K562 (cell line): Measurements from ENCODE around the gene CRYGA. TPM values are rescaled to one million over a fixed set of nuclear protein-coding genes. Genes with fewer than 3 reads are reported as not detected.

ENCODE experiments used
- CXXC5 ChIP-seq: fragments of 250-450 bp; sonication (Bioruptor Pico); IDR thresholded peaks from 2 replicates; pipeline ENCODE4 v1.8.0; 2022; ENCODE audit warnings: inconsistent platforms, mild to moderate bottlenecking, moderate library complexity
- ERF ChIP-seq: fragments of 450-650 bp; formaldehyde crosslinking; IDR thresholded peaks from 2 replicates; pipeline ENCODE4 v1.4.0; 2020; ENCODE audit warnings: mild to moderate bottlenecking, mixed read lengths
- ETV6 ChIP-seq, 3 experiments: fragments of 150-350 bp in 1 of 3; sonication (generic) in 1 of 3; formaldehyde crosslinking in 1 of 3; IDR thresholded peaks; 2 replicates each; pipeline versions ENCODE4 v1.6.1 to v1.8.0; 2014 to 2022; ENCODE audit warnings: borderline replicate concordance in 2 of 3, low read depth in 2 of 3, antibody characterized with exemption in 1 of 3, low read length in 1 of 3, mild to moderate bottlenecking in 1 of 3, missing genetic modification reagents in 1 of 3
- GATA2 ChIP-seq: sonication (generic); formaldehyde crosslinking; IDR thresholded peaks from 2 replicates; pipeline ENCODE4 v1.4.0; 2020; ENCODE audit warnings: mild to moderate bottlenecking, missing genetic modification reagents
- GTF2A2 ChIP-seq: IDR thresholded peaks from 2 replicates; pipeline ENCODE4 v1.6.1; 2016; ENCODE audit warnings: mild to moderate bottlenecking, missing genetic modification characterization, missing compliant biosample characterization
- NCOR1 ChIP-seq: fragments of 450-650 bp; IDR thresholded peaks from 2 replicates; pipeline ENCODE4 v1.6.1; 2016; ENCODE audit warnings: mild to moderate bottlenecking, moderate library complexity
- RBFOX2 ChIP-seq: fragments of 200-400 bp; formaldehyde crosslinking; IDR thresholded peaks from 2 replicates; pipeline ENCODE4 v1.6.1; 2017; ENCODE audit warnings: low read depth, mild to moderate bottlenecking, low read length, moderate library complexity
- SMAD3 ChIP-seq: fragments of 450-650 bp; formaldehyde crosslinking; conservative IDR thresholded peaks from 2 replicates; pipeline ENCODE4 v1.4.0; 2020; ENCODE audit warnings: mild to moderate bottlenecking
- SMAD4 ChIP-seq: fragments of 250-450 bp; sonication (Bioruptor Pico); conservative IDR thresholded peaks from 2 replicates; pipeline ENCODE4 v1.8.0; 2021; ENCODE audit warnings: inconsistent platforms, mild to moderate bottlenecking, moderate library complexity
- SMARCE1 ChIP-seq: fragments of 450-650 bp; IDR thresholded peaks from 2 replicates; pipeline ENCODE4 v1.7.1; 2016; ENCODE audit warnings: mild to moderate bottlenecking
- STAT5A ChIP-seq: IDR thresholded peaks from 2 replicates; pipeline ENCODE4 v1.6.1; 2012; ENCODE audit warnings: low read length, inconsistent platforms, borderline replicate concordance
- TAF9B ChIP-seq: fragments of 450-650 bp; IDR thresholded peaks from 2 replicates; pipeline ENCODE4 v1.6.1; 2018; ENCODE audit warnings: mild to moderate bottlenecking; ENCODE audit not compliant: partially characterized antibody
- ZNF121 ChIP-seq: sonication (generic); formaldehyde crosslinking; conservative IDR thresholded peaks from 2 replicates; pipeline ENCODE4 v1.8.0; 2022; ENCODE audit warnings: missing genetic modification reagents
- polyA plus RNA-seq, 8 experiments: library from polyadenylated mRNA; depleted of rRNA in 4 of 8; stranded (reverse) in 5 of 8; unstranded in 3 of 8; fragments of >200 nt; fragmentation: Nextera tagmentation in 2 of 8; fragmentation: Illumina TruSeq in 1 of 8; extraction: Ambion mirVana in 2 of 8; extraction: Trizol in 1 of 8; gene quantifications; 2 replicates each; pipeline versions ENCODE4 v1.2.1 to v1.2.3, GENCODE V29; 2011 to 2014; ENCODE audit warnings: inconsistent platforms in 1 of 8, missing spikeins in 1 of 8
- total RNA-seq, 7 experiments: library from RNA; depleted of rRNA in 6 of 7; stranded (reverse); fragments of >200 nt in 6 of 7; fragmentation: Illumina TruSeq in 2 of 7; extraction: Trizol in 2 of 7; gene quantifications; 2 replicates each; pipeline versions ENCODE4 v1.2.1 to v1.2.3, GENCODE V29; 2011 to 2021; ENCODE audit warnings: low replicate concordance in 1 of 7
- TF ChIP-seq, protein P1 (sequence below), 2 experiments: fragments of 450-650 bp in 1 of 2; sonication (generic) in 1 of 2; formaldehyde crosslinking in 1 of 2; IDR thresholded peaks; 2 replicates each; pipeline versions ENCODE4 v1.7.1 to v1.9.0; 2016 to 2022; ENCODE audit warnings: inconsistent platforms in 1 of 2, mild to moderate bottlenecking in 1 of 2, missing genetic modification reagents in 1 of 2
- TF ChIP-seq, protein P2 (sequence below): fragments of 150-350 bp; conservative IDR thresholded peaks from 2 replicates; pipeline ENCODE4 v1.6.1; 2014; ENCODE audit warnings: low read length

The CRYGA gene
- total and polyA plus RNA-seq, 9 of the 15 experiments (the other 6 are each of a cell fraction or from before 2014, with no cell fraction given), result not detected

DNA sequence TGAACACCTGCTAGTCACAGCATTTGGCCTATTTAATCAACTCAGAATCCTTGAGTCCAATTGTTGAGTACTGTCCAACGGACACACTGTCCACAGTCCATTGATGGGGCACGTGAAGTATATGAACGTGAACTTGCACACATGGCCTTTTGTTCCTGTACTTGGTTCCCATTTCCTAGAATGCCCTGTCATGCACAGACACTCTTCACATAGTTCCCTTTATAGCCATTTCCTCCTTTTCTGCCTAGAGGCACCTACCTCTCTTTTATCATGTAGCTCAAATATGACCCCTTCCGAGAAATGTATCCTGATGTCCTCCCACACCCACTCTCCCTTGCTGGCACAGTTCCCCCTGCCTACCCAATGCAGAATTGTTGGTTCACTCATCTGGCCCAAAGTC, 8.7 kb upstream of the CRYGA start (continued):
- TF ChIP-seq, protein P1, sequence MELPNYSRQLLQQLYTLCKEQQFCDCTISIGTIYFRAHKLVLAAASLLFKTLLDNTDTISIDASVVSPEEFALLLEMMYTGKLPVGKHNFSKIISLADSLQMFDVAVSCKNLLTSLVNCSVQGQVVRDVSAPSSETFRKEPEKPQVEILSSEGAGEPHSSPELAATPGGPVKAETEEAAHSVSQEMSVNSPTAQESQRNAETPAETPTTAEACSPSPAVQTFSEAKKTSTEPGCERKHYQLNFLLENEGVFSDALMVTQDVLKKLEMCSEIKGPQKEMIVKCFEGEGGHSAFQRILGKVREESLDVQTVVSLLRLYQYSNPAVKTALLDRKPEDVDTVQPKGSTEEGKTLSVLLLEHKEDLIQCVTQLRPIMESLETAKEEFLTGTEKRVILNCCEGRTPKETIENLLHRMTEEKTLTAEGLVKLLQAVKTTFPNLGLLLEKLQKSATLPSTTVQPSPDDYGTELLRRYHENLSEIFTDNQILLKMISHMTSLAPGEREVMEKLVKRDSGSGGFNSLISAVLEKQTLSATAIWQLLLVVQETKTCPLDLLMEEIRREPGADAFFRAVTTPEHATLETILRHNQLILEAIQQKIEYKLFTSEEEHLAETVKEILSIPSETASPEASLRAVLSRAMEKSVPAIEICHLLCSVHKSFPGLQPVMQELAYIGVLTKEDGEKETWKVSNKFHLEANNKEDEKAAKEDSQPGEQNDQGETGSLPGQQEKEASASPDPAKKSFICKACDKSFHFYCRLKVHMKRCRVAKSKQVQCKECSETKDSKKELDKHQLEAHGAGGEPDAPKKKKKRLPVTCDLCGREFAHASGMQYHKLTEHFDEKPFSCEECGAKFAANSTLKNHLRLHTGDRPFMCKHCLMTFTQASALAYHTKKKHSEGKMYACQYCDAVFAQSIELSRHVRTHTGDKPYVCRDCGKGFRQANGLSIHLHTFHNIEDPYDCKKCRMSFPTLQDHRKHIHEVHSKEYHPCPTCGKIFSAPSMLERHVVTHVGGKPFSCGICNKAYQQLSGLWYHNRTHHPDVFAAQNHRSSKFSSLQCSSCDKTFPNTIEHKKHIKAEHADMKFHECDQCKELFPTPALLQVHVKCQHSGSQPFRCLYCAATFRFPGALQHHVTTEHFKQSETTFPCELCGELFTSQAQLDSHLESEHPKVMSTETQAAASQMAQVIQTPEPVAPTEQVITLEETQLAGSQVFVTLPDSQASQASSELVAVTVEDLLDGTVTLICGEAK (IDR thresholded peaks at IDR 0.05), result 0 out of 2 replicates have a peak, but pooled peaks have one; percentile 27
- TF ChIP-seq, protein P1 (CRISPR knock-in tag; IDR thresholded peaks at IDR 0.05), result no peak
- TF ChIP-seq SMAD3 (CRISPR knock-in tag) (no peak), GTF2A2 (tag) (no peak), SMARCE1 (0 out of 2 replicates have a peak, but pooled peaks have one; percentile 24), STAT5A (peak; percentile 49; the same call in 1 of the 2 replicates), ERF (CRISPR knock-in tag) (no peak), ETV6 (IDR thresholded peaks at IDR 0.05; ENCODE audit: borderline replicate concordance in 1 of 2, low read depth in 2 of 2, low read length in 1 of 2) (no peak), ETV6 (CRISPR knock-in tag; IDR thresholded peaks at IDR 0.05; ENCODE audit: borderline replicate concordance) (no peak), GATA2 (CRISPR knock-in tag) (no peak), RBFOX2 (no peak), TAF9B (no peak), NCOR1 (peak; percentile 30), ZNF121 (no peak), SMAD4 (CRISPR knock-in tag) (peak; percentile 67), CXXC5 (CRISPR knock-in tag) (peak; percentile 67)
- TF ChIP-seq, protein P2, sequence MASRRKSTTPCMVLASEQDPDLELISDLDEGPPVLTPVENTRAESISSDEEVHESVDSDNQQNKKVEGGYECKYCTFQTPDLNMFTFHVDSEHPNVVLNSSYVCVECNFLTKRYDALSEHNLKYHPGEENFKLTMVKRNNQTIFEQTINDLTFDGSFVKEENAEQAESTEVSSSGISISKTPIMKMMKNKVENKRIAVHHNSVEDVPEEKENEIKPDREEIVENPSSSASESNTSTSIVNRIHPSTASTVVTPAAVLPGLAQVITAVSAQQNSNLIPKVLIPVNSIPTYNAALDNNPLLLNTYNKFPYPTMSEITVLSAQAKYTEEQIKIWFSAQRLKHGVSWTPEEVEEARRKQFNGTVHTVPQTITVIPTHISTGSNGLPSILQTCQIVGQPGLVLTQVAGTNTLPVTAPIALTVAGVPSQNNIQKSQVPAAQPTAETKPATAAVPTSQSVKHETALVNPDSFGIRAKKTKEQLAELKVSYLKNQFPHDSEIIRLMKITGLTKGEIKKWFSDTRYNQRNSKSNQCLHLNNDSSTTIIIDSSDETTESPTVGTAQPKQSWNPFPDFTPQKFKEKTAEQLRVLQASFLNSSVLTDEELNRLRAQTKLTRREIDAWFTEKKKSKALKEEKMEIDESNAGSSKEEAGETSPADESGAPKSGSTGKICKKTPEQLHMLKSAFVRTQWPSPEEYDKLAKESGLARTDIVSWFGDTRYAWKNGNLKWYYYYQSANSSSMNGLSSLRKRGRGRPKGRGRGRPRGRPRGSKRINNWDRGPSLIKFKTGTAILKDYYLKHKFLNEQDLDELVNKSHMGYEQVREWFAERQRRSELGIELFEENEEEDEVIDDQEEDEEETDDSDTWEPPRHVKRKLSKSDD, result no peak
